Measurements from ENCODE around the gene BRPF1.
A peak's percentile ranks its signal among the peaks of the same experiment; 100 is the strongest.

Gene BRPF1, protein sequence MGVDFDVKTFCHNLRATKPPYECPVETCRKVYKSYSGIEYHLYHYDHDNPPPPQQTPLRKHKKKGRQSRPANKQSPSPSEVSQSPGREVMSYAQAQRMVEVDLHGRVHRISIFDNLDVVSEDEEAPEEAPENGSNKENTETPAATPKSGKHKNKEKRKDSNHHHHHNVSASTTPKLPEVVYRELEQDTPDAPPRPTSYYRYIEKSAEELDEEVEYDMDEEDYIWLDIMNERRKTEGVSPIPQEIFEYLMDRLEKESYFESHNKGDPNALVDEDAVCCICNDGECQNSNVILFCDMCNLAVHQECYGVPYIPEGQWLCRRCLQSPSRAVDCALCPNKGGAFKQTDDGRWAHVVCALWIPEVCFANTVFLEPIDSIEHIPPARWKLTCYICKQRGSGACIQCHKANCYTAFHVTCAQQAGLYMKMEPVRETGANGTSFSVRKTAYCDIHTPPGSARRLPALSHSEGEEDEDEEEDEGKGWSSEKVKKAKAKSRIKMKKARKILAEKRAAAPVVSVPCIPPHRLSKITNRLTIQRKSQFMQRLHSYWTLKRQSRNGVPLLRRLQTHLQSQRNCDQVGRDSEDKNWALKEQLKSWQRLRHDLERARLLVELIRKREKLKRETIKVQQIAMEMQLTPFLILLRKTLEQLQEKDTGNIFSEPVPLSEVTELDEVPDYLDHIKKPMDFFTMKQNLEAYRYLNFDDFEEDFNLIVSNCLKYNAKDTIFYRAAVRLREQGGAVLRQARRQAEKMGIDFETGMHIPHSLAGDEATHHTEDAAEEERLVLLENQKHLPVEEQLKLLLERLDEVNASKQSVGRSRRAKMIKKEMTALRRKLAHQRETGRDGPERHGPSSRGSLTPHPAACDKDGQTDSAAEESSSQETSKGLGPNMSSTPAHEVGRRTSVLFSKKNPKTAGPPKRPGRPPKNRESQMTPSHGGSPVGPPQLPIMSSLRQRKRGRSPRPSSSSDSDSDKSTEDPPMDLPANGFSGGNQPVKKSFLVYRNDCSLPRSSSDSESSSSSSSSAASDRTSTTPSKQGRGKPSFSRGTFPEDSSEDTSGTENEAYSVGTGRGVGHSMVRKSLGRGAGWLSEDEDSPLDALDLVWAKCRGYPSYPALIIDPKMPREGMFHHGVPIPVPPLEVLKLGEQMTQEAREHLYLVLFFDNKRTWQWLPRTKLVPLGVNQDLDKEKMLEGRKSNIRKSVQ (N-terminal part only)

DNA sequence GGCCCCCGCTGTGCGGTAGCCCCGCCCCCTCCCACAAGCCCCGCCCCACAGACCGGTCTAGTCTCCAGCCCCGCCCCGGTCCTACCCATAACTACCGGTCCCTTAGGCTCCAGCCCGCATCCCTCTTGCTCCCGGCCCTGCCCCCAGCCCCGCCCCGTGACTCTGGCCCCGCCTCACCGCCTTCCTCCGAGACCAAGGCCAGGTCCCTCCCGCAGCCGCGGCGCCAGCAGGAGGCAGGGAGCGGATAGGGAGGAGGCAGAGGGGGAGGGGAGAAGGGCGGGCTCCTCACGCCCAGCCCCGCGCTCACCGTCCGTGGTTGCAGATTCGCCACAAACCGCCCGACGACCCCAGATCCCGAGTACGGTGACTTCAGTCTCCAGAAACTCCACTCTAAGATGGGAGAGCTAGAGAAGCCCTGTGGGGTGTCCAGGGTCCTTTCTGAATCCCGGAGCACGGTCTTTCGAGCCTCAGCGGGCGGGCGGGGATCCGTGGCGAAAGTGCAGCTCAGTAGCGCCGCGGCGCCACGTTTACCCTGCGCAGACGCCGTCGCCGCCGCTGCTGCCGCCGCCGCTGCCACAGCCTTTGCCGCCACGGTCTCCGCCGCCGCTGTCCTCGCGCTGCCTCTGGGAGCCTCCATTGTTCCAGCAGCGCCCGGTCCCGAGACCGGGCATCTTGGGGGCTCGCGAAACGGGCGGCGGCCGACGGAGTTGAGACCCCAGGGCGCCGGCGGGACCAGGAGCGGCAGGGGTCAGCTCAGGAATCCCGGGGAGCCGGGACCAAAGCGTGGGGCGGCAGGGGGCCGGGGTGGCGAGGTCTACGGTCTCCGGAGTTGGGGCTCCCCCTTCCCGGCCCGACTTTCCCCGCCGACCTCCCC lies at the start of gene BRPF1:
TSS of gene BRPF1 (plus strand) at position 530 of the 874 bp plus-strand sequence. CDS start 2,406 bp downstream, outside the sequence.
- Histone ChIP-seq H3K4me1 (ENCODE audit: control insufficient read depth, insufficient read depth, low read length, unreplicated experiment) (peaks cover 32% of the 10 kb centered on the region), H2AFZ (ENCODE audit: low read length, unreplicated experiment) (peak within 1 kb of the TSS; percentile 91), H3K79me2 (ENCODE audit: control insufficient read depth, insufficient read depth, low read length, unreplicated experiment) (peaks cover 36% of the 10 kb centered on the region), H3K4me3 (ENCODE audit: low read depth, low read length) (peak within 1 kb of the TSS; percentile 84), H3K27ac (ENCODE audit: low read depth, low read length) (peak within 1 kb of the TSS; percentile 90), H3K36me3 (ENCODE audit: insufficient read depth, low read length) (peaks cover 1% of the 10 kb centered on the region; the same call in 1 of the 2 replicates), H3K27me3 (ENCODE audit: insufficient read depth, low read length) (no peaks in the 10 kb centered on the region)

DNA sequence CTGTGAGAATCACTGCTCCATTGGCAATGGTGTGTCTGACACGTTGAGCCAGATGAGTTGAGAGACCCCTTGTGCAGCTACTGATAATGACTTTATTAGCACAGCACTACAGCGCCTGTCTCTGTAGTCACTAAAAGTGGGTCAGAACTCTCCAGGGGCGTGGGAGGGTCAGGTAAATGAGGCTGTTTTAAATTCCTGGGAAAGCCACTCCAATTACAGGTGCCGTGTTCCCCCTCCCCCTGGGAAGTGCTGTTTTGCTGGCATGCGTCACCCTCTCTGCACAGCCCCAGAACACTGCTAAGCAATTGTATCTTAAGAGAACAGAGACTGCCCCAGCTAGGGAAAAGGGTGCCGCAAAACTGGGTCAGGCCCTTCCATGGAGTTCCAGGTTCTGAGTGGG lies 49.4 kb upstream of the BRPF1 start:
- no peaks in the 10 kb centered on the region for H3K27me3 ChIP-seq (ENCODE audit: insufficient read depth, low read length)
- no peak overlapping the region for H3K4me3 ChIP-seq (ENCODE audit: low read depth, low read length)
- H3K4me1 ChIP-seq (ENCODE audit: control insufficient read depth, insufficient read depth, low read length, unreplicated experiment) = no peaks in the 10 kb centered on the region
- no peak overlapping the region for H3K27ac ChIP-seq (ENCODE audit: low read depth, low read length)
- H3K36me3 ChIP-seq (ENCODE audit: insufficient read depth, low read length) = peaks cover 16% of the 10 kb centered on the region; the same call in 1 of the 2 replicates
- H2AFZ ChIP-seq (ENCODE audit: low read length, unreplicated experiment) = no peak overlapping the region
- no peaks in the 10 kb centered on the region for H3K79me2 ChIP-seq (ENCODE audit: control insufficient read depth, insufficient read depth, low read length, unreplicated experiment)

GRCh38 chr3:9683426-9683825 lies 48.1 kb upstream of the BRPF1 start:
- Histone ChIP-seq H3K4me1 (ENCODE audit: control insufficient read depth, insufficient read depth, low read length, unreplicated experiment) (no peaks in the 10 kb centered on the region), H2AFZ (ENCODE audit: low read length, unreplicated experiment) (no peak overlapping the region), H3K36me3 (ENCODE audit: insufficient read depth, low read length) (peaks cover 12% of the 10 kb centered on the region; the same call in 1 of the 2 replicates), H3K79me2 (ENCODE audit: control insufficient read depth, insufficient read depth, low read length, unreplicated experiment) (no peaks in the 10 kb centered on the region), H3K27me3 (ENCODE audit: insufficient read depth, low read length) (no peaks in the 10 kb centered on the region), H3K4me3 (ENCODE audit: low read depth, low read length) (no peak overlapping the region), H3K27ac (ENCODE audit: low read depth, low read length) (no peak overlapping the region)

DNA sequence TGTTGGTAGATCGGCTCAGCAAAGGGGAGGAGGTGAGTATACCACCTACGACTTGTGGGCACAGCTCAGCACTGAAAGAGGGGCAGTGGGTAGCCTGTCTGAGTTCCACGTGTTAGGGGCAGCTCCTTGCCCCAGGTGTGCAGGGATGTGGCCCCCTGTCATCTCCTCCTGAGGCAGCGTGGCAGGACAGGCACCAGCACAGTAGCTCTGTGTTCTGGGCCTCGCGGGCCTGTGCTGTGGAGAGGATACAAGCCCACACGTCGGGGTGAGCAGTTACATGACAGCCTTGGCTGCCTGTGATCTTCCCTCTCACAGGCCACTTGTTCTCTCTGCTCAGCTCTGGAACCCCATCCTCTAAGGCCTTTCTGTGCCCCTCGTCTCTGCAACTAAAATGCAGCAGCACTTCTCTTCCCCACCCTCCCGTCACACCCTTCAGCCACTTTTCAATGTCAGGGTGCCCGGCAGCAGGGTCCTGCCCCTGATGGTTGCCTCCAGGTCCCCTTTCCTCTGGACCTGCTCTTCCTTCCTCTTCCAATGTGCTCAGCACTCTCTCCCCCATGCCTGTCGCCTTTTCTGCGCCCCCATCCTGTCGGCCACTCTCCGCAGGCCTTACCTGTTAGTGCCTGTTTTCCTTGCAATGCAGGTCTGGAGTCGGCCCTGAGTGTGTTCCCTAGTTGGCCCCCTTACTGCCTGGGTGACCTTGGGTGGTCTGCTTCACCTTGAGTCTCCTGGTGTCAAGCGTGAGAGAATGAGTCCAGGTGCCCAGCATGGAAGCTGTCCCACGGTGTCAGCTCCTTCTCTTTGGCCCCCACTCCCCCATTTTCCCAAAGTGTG lies 46.1 kb upstream of the BRPF1 start:
- peaks cover 9% of the 10 kb centered on the region; the same call in 1 of the 2 replicates for H3K36me3 ChIP-seq (ENCODE audit: insufficient read depth, low read length)
- no peaks in the 10 kb centered on the region for H3K27me3 ChIP-seq (ENCODE audit: insufficient read depth, low read length)
- H3K4me3 ChIP-seq (ENCODE audit: low read depth, low read length) = no peak overlapping the region
- H3K27ac ChIP-seq (ENCODE audit: low read depth, low read length) = no peak overlapping the region
- no peaks in the 10 kb centered on the region for H3K4me1 ChIP-seq (ENCODE audit: control insufficient read depth, insufficient read depth, low read length, unreplicated experiment)
- H2AFZ ChIP-seq (ENCODE audit: low read length, unreplicated experiment) = no peak overlapping the region
- no peaks in the 10 kb centered on the region for H3K79me2 ChIP-seq (ENCODE audit: control insufficient read depth, insufficient read depth, low read length, unreplicated experiment)

- H3K4me1 ChIP-seq (ENCODE audit: control insufficient read depth, insufficient read depth, low read length, unreplicated experiment) = no peaks in the 10 kb centered on the region
- no peaks in the 10 kb centered on the region for H3K27me3 ChIP-seq (ENCODE audit: insufficient read depth, low read length)
- H3K4me3 ChIP-seq (ENCODE audit: low read depth, low read length) = no peak overlapping the region
- H3K79me2 ChIP-seq (ENCODE audit: control insufficient read depth, insufficient read depth, low read length, unreplicated experiment) = no peaks in the 10 kb centered on the region
- 0 out of 2 replicates have a peak, but pooled peaks cover 5% of the 10 kb centered on the region for H3K36me3 ChIP-seq (ENCODE audit: insufficient read depth, low read length)
- H3K27ac ChIP-seq (ENCODE audit: low read depth, low read length) = no peak overlapping the region
- no peak overlapping the region for H2AFZ ChIP-seq (ENCODE audit: low read length, unreplicated experiment)
Measured at GRCh38 chr3:9686050-9686550, 45.4 kb upstream of the BRPF1 start.

- Histone ChIP-seq H3K79me2 (ENCODE audit: control insufficient read depth, insufficient read depth, low read length, unreplicated experiment) (no peaks in the 10 kb centered on the region), H3K36me3 (ENCODE audit: insufficient read depth, low read length) (0 out of 2 replicates have a peak, but pooled peaks cover 3% of the 10 kb centered on the region), H3K4me3 (ENCODE audit: low read depth, low read length) (no peak overlapping the region), H2AFZ (ENCODE audit: low read length, unreplicated experiment) (no peak overlapping the region), H3K27ac (ENCODE audit: low read depth, low read length) (no peak overlapping the region), H3K27me3 (ENCODE audit: insufficient read depth, low read length) (no peaks in the 10 kb centered on the region), H3K4me1 (ENCODE audit: control insufficient read depth, insufficient read depth, low read length, unreplicated experiment) (no peaks in the 10 kb centered on the region)
Measured at GRCh38 chr3:9686703-9687102, 44.8 kb upstream of the BRPF1 start.

GRCh38 chr3:9687514-9687913 lies 44.0 kb upstream of the BRPF1 start:
- no peaks in the 10 kb centered on the region for H3K4me1 ChIP-seq (ENCODE audit: control insufficient read depth, insufficient read depth, low read length, unreplicated experiment)
- H3K27me3 ChIP-seq (ENCODE audit: insufficient read depth, low read length) = no peaks in the 10 kb centered on the region
- H3K4me3 ChIP-seq (ENCODE audit: low read depth, low read length) = no peak overlapping the region
- H3K79me2 ChIP-seq (ENCODE audit: control insufficient read depth, insufficient read depth, low read length, unreplicated experiment) = no peaks in the 10 kb centered on the region
- 0 out of 2 replicates have a peak, but pooled peaks cover 3% of the 10 kb centered on the region for H3K36me3 ChIP-seq (ENCODE audit: insufficient read depth, low read length)
- H2AFZ ChIP-seq (ENCODE audit: low read length, unreplicated experiment) = no peak overlapping the region
- no peak overlapping the region for H3K27ac ChIP-seq (ENCODE audit: low read depth, low read length)

GRCh38 chr3:9688961-9689360 lies 42.6 kb upstream of the BRPF1 start:
- Histone ChIP-seq H3K27ac (ENCODE audit: low read depth, low read length) (no peak overlapping the region), H3K4me3 (ENCODE audit: low read depth, low read length) (no peak overlapping the region), H3K36me3 (ENCODE audit: insufficient read depth, low read length) (peaks cover 7% of the 10 kb centered on the region; the same call in 1 of the 2 replicates), H2AFZ (ENCODE audit: low read length, unreplicated experiment) (no peak overlapping the region), H3K27me3 (ENCODE audit: insufficient read depth, low read length) (no peaks in the 10 kb centered on the region), H3K79me2 (ENCODE audit: control insufficient read depth, insufficient read depth, low read length, unreplicated experiment) (no peaks in the 10 kb centered on the region), H3K4me1 (ENCODE audit: control insufficient read depth, insufficient read depth, low read length, unreplicated experiment) (no peaks in the 10 kb centered on the region)

DNA sequence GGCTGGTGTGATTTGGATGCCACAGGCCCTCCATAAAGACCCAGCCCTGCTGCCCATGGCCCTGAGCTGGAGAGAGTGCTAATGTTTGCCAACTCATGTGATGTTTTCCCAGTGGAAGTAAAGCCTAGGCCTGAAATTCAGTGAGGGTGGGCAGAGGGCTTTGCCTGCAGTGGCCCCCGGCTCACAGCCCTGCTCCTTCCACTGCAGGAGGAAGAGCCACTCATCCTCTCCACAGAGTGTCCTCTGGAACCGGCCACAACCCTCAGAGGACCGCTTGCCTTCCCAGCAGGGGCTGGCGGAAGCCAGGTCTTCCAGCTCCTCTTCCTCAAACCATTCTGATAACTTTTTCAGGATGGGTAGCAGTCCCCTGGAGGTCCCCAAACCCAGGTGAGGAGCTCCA lies 41.8 kb upstream of the BRPF1 start:
- Histone ChIP-seq H3K27me3 (ENCODE audit: insufficient read depth, low read length) (no peaks in the 10 kb centered on the region), H3K36me3 (ENCODE audit: insufficient read depth, low read length) (peaks cover 7% of the 10 kb centered on the region; the same call in 1 of the 2 replicates), H3K4me3 (ENCODE audit: low read depth, low read length) (no peak overlapping the region), H3K79me2 (ENCODE audit: control insufficient read depth, insufficient read depth, low read length, unreplicated experiment) (no peaks in the 10 kb centered on the region), H3K27ac (ENCODE audit: low read depth, low read length) (no peak overlapping the region), H3K4me1 (ENCODE audit: control insufficient read depth, insufficient read depth, low read length, unreplicated experiment) (no peaks in the 10 kb centered on the region), H2AFZ (ENCODE audit: low read length, unreplicated experiment) (no peak overlapping the region)
